MM.1S (cell line): ENCODE data around the gene POU2F2.

Experiments
- CTCF ChIP-seq: fragments of 300-600 bp; sonication (generic); IDR thresholded peaks from 2 replicates; pipeline ENCODE4 v1.5.1; 2016; ENCODE audit warnings: antibody characterized with exemption, low read length, mixed read lengths
- EZH2 ChIP-seq: fragments of 300-600 bp; sonication (generic); optimal IDR thresholded peaks from 2 replicates; pipeline ENCODE3; 2017; ENCODE audit warnings: low read depth, mild to moderate bottlenecking, antibody characterized with exemption, low read length, mixed read lengths
- EZH2phosphoT487 ChIP-seq: fragments of 300-600 bp; sonication (generic); IDR thresholded peaks from 2 replicates; pipeline ENCODE4 v1.6.1; 2018; ENCODE audit warnings: antibody characterized with exemption, low read length

- TF ChIP-seq CTCF, result no peak
- TF ChIP-seq EZH2phosphoT487, result no peak
- no peak for TF ChIP-seq EZH2
Measured at GRCh38 chr19:42053037-42053935, 79.0 kb downstream of the POU2F2 start.
